ENCODE measurements around the gene MIF4GD. TPM values are rescaled to one million over a fixed set of nuclear protein-coding genes. Genes with fewer than 3 reads are reported as not detected.
A peak's percentile ranks its signal among the peaks of the same experiment; 100 is the strongest.

The MIF4GD gene
- total RNA-seq, 2 donors from 2014 or later = 14.1 to 31.4 TPM

GRCh38 chr17:75240394-75241142 lies 30.5 kb downstream of the MIF4GD start:
- WGBS = 62% methylated on average over 19 of the region's 23 CpGs
- DNase-seq (ENCODE audit: low spot score) = no peak
- TF ChIP-seq POLR2AphosphoS5 (IDR thresholded peaks at IDR 0.05) = no peak
- TF ChIP-seq CTCF (IDR thresholded peaks at IDR 0.05) = peak in 3 of 4 experiments; percentile 3 to 45 (median 28)
- H3K4me1 ChIP-seq (replicated peaks) = no peaks in the 10 kb centered on the region
- no peaks in the 10 kb centered on the region for H3K27me3 ChIP-seq (replicated peaks; ENCODE audit: insufficient read depth)
- no peak overlapping the region for H3K27ac ChIP-seq
- intact Hi-C loops (cut with DNase I) = no loop called here
- H3K4me3 ChIP-seq = no peak overlapping the region
- no peaks in the 10 kb centered on the region for H3K9me3 ChIP-seq
- H3K36me3 ChIP-seq = peaks cover 18 to 29% of the 10 kb centered on the region in 2 donors

GRCh38 chr17:75239778-75240393 lies 31.1 kb downstream of the MIF4GD start:
- intact Hi-C loops (cut with DNase I) = no loop called here
- TF ChIP-seq CTCF (IDR thresholded peaks at IDR 0.05) (no peak), POLR2A (IDR thresholded peaks at IDR 0.05) (no peak), POLR2AphosphoS5 (IDR thresholded peaks at IDR 0.05) (no peak)
- no peaks in the 10 kb centered on the region for H3K27me3 ChIP-seq (replicated peaks; ENCODE audit: insufficient read depth)
- no peak for DNase-seq (ENCODE audit: low spot score)
- no peaks in the 10 kb centered on the region for H3K9me3 ChIP-seq
- H3K4me3 ChIP-seq = no peak overlapping the region
- H3K27ac ChIP-seq = no peak overlapping the region
- 81% methylated on average over 23 of the region's 23 CpGs for WGBS
- H3K4me1 ChIP-seq (replicated peaks) = no peaks in the 10 kb centered on the region
- H3K36me3 ChIP-seq = peaks cover 18 to 35% of the 10 kb centered on the region in 2 donors

GRCh38 chr17:75239214-75239613 lies 31.8 kb downstream of the MIF4GD start:
- Histone ChIP-seq H3K4me3 (no peak overlapping the region), H3K9me3 (no peaks in the 10 kb centered on the region), H3K4me1 (replicated peaks) (no peaks in the 10 kb centered on the region), H3K27me3 (replicated peaks; ENCODE audit: insufficient read depth) (no peaks in the 10 kb centered on the region), H3K36me3 (peaks cover 18 to 40% of the 10 kb centered on the region in 2 donors), H3K27ac (no peak overlapping the region)
- TF ChIP-seq POLR2AphosphoS5 (IDR thresholded peaks at IDR 0.05) = no peak
- TF ChIP-seq POLR2A (IDR thresholded peaks at IDR 0.05) = no peak
- no peak for TF ChIP-seq CTCF (IDR thresholded peaks at IDR 0.05)
- DNase-seq (ENCODE audit: low spot score) = no peak
- intact Hi-C loops (cut with DNase I) = no loop called here
- 92% methylated on average over 7 of the region's 12 CpGs for WGBS

GRCh38 chr17:75238684-75239191 lies 32.3 kb downstream of the MIF4GD start:
- intact Hi-C loops (cut with DNase I) = no loop called here
- peak; percentile 44 for DNase-seq (ENCODE audit: low spot score)
- TF ChIP-seq POLR2A (IDR thresholded peaks at IDR 0.05) (no peak), POLR2AphosphoS5 (IDR thresholded peaks at IDR 0.05) (peak; percentile 28), CTCF (IDR thresholded peaks at IDR 0.05) (peak; percentile 54 to 77 (median 65))
- Histone ChIP-seq H3K27ac (no peak overlapping the region), H3K4me1 (replicated peaks) (no peaks in the 10 kb centered on the region), H3K9me3 (no peaks in the 10 kb centered on the region), H3K27me3 (replicated peaks; ENCODE audit: insufficient read depth) (no peaks in the 10 kb centered on the region), H3K36me3 (peaks cover 18 to 40% of the 10 kb centered on the region in 2 donors), H3K4me3 (no peak overlapping the region)
- 44% methylated on average over 13 of the region's 13 CpGs for WGBS

All from prostate gland (tissue), 2 donors.